Measurements from ENCODE around the gene ZFC3H1.
"Not testable (repeated sequence)": the region's sequence is repeated elsewhere in the genome, so short reads cannot be mapped to it uniquely, and the experiment has no call there.

ZFC3H1 gene

DNA sequence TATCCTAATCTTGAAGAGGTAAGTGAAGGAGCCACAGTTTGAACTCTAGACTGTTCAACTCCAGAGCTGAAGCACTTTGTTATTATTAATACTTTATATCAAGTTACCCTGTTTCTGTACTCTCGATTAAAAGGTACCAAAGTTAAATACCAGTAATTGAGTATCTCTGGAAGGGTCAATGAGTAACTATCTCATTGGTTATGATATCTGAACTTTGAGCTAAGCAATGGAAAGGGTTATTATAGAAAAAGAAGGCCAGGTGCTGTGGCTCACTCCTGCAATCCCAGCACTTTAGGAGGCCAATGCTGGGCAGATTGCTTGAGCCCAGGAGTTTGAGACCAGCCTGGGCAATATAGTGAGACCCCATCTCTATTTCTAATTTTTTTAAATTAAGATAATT, 32.1 kb upstream of the ZFC3H1 start:
- Histone ChIP-seq H3K9me3 (ENCODE audit: control insufficient read depth, insufficient read depth, low read length) (no peaks in the 10 kb centered on the region), H3K36me3 (ENCODE audit: control insufficient read depth, low read length) (peaks cover 90% of the 10 kb centered on the region), H3K4me2 (ENCODE audit: low read length) (no peak overlapping the region), H3K4me3 (ENCODE audit: low read length) (no peak overlapping the region), H3K27ac (ENCODE audit: low read depth, low read length) (peak overlapping the region; percentile 98; the same call in 1 of the 2 replicates), H3F3A (ENCODE audit: control insufficient read depth, insufficient read depth) (peaks cover 19% of the 10 kb centered on the region), H3K9me2 (replicated peaks; ENCODE audit: control insufficient read depth, low read length) (no peaks in the 10 kb centered on the region), H3K4me1 (ENCODE audit: control insufficient read depth, low read length) (peaks cover 50% of the 10 kb centered on the region), H3K27me3 (ENCODE audit: control insufficient read depth, low read length) (no peaks in the 10 kb centered on the region), H3K79me2 (ENCODE audit: control insufficient read depth, low read length) (peaks cover 50% of the 10 kb centered on the region), H4K20me1 (ENCODE audit: control insufficient read depth, insufficient read depth, low read depth, low read length) (no peaks in the 10 kb centered on the region)
- no peak for TF ChIP-seq CTCF (IDR thresholded peaks at IDR 0.05; ENCODE audit: low read depth, low read length, poor library complexity, severe bottlenecking)
- no peak for TF ChIP-seq EZH2phosphoT487 (IDR thresholded peaks at IDR 0.05; ENCODE audit: borderline replicate concordance, low read length)

GRCh38 chr12:71694099-71694820, 30.6 kb upstream of the ZFC3H1 start:
- H3K4me3 ChIP-seq (ENCODE audit: low read length) = peak overlapping the region; percentile 81
- no peaks in the 10 kb centered on the region for H4K20me1 ChIP-seq (ENCODE audit: control insufficient read depth, insufficient read depth, low read depth, low read length)
- H3K9me2 ChIP-seq (replicated peaks; ENCODE audit: control insufficient read depth, low read length) = no peaks in the 10 kb centered on the region
- H3K4me1 ChIP-seq (ENCODE audit: control insufficient read depth, low read length) = peaks cover 65% of the 10 kb centered on the region
- peak overlapping the region; percentile 98 for H3K27ac ChIP-seq (ENCODE audit: low read depth, low read length)
- peak overlapping the region; percentile 89 for H3K4me2 ChIP-seq (ENCODE audit: low read length)
- peaks cover 90% of the 10 kb centered on the region for H3K36me3 ChIP-seq (ENCODE audit: control insufficient read depth, low read length)
- H3K9me3 ChIP-seq (ENCODE audit: control insufficient read depth, insufficient read depth, low read length) = no peaks in the 10 kb centered on the region
- H3F3A ChIP-seq (ENCODE audit: control insufficient read depth, insufficient read depth) = peaks cover 21% of the 10 kb centered on the region
- TF ChIP-seq EZH2phosphoT487 (IDR thresholded peaks at IDR 0.05; ENCODE audit: borderline replicate concordance, low read length) = no peak
- no peak for TF ChIP-seq CTCF (IDR thresholded peaks at IDR 0.05; ENCODE audit: low read depth, low read length, poor library complexity, severe bottlenecking)
- peaks cover 66% of the 10 kb centered on the region for H3K79me2 ChIP-seq (ENCODE audit: control insufficient read depth, low read length)
- H3K27me3 ChIP-seq (ENCODE audit: control insufficient read depth, low read length) = no peaks in the 10 kb centered on the region

DNA sequence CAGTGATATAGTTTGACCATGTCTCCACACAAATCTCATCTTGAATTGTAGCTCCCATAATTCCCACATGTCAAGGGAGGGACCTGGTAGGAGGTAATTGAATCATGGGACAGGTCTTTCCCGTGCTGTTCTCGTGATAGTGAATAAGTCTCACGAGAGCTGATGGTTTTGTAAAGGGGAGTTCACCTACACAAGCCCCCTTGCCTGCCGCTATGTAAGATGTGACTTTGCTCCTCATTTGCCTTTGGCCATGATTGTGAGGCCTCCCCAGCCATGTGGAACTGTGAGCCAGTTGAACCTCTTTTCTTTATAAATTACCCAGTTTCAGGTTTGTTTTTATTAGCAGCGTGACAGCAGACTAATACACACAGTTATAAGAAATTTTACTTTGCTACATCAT, 30.0 kb upstream of the ZFC3H1 start:
- peak overlapping the region; percentile 98 for H3K27ac ChIP-seq (ENCODE audit: low read depth, low read length)
- peaks cover 72% of the 10 kb centered on the region for H3K79me2 ChIP-seq (ENCODE audit: control insufficient read depth, low read length)
- H3K27me3 ChIP-seq (ENCODE audit: control insufficient read depth, low read length); H3K9me2 ChIP-seq (replicated peaks; ENCODE audit: control insufficient read depth, low read length); H4K20me1 ChIP-seq (ENCODE audit: control insufficient read depth, insufficient read depth, low read depth, low read length); H3K9me3 ChIP-seq (ENCODE audit: control insufficient read depth, insufficient read depth, low read length): not testable (repeated sequence)
- peak overlapping the region; percentile 81 for H3K4me3 ChIP-seq (ENCODE audit: low read length)
- peaks cover 70% of the 10 kb centered on the region for H3K4me1 ChIP-seq (ENCODE audit: control insufficient read depth, low read length)
- H3K36me3 ChIP-seq (ENCODE audit: control insufficient read depth, low read length) = peaks cover 86% of the 10 kb centered on the region
- H3K4me2 ChIP-seq (ENCODE audit: low read length) = peak overlapping the region; percentile 89
- H3F3A ChIP-seq (ENCODE audit: control insufficient read depth, insufficient read depth) = peaks cover 22% of the 10 kb centered on the region

- H3K4me3 ChIP-seq (ENCODE audit: low read length) = peak overlapping the region; percentile 81
- peak overlapping the region; percentile 89 for H3K4me2 ChIP-seq (ENCODE audit: low read length)
- H3K9me2 ChIP-seq (replicated peaks; ENCODE audit: control insufficient read depth, low read length) = no peaks in the 10 kb centered on the region
- no peaks in the 10 kb centered on the region for H3K9me3 ChIP-seq (ENCODE audit: control insufficient read depth, insufficient read depth, low read length)
- H3K79me2 ChIP-seq (ENCODE audit: control insufficient read depth, low read length) = peaks cover 77% of the 10 kb centered on the region
- peaks cover 74% of the 10 kb centered on the region for H3K4me1 ChIP-seq (ENCODE audit: control insufficient read depth, low read length)
- H3K27ac ChIP-seq (ENCODE audit: low read depth, low read length) = peak overlapping the region; percentile 98
- H3K36me3 ChIP-seq (ENCODE audit: control insufficient read depth, low read length) = peaks cover 80% of the 10 kb centered on the region
- no peaks in the 10 kb centered on the region for H4K20me1 ChIP-seq (ENCODE audit: control insufficient read depth, insufficient read depth, low read depth, low read length)
- peaks cover 23% of the 10 kb centered on the region for H3F3A ChIP-seq (ENCODE audit: control insufficient read depth, insufficient read depth)
- H3K27me3 ChIP-seq (ENCODE audit: control insufficient read depth, low read length) = no peaks in the 10 kb centered on the region
- no peak for TF ChIP-seq EZH2phosphoT487 (IDR thresholded peaks at IDR 0.05; ENCODE audit: borderline replicate concordance, low read length)
- no peak for TF ChIP-seq CTCF (IDR thresholded peaks at IDR 0.05; ENCODE audit: low read depth, low read length, poor library complexity, severe bottlenecking)
Observed at GRCh38 chr12:71693126-71693525, 29.5 kb upstream of the ZFC3H1 start.
